HS-27A (cell line): Measurements from ENCODE around the gene EIF3F.

ENCODE experiments used
- DNase-seq: peaks from one replicate; pipeline ENCODE4 v3.0.0-alpha.2; 2012; ENCODE audit warnings: low read depth, missing footprints

Gene EIF3F, protein sequence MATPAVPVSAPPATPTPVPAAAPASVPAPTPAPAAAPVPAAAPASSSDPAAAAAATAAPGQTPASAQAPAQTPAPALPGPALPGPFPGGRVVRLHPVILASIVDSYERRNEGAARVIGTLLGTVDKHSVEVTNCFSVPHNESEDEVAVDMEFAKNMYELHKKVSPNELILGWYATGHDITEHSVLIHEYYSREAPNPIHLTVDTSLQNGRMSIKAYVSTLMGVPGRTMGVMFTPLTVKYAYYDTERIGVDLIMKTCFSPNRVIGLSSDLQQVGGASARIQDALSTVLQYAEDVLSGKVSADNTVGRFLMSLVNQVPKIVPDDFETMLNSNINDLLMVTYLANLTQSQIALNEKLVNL

GRCh38 chr11:7986768-7987559, at the start of gene EIF3F:
TSS of gene EIF3F (plus strand) at chr11:7987337. CDS start at chr11:7987353, 16 bp downstream.
- DNase-seq: peak; percentile 100

- DNase-seq: no peak
These were observed 46.0 kb upstream of the EIF3F start for GRCh38 chr11:7941146-7941545.

- DNase-seq: no peak
These were observed 45.5 kb upstream of the EIF3F start, which contains the start of gene OR10A3 for GRCh38 chr11:7941608-7942007. TSS of gene OR10A3 (minus strand) at chr11:7941708. CDS start at chr11:7939520, 2,188 bp downstream.

DNA sequence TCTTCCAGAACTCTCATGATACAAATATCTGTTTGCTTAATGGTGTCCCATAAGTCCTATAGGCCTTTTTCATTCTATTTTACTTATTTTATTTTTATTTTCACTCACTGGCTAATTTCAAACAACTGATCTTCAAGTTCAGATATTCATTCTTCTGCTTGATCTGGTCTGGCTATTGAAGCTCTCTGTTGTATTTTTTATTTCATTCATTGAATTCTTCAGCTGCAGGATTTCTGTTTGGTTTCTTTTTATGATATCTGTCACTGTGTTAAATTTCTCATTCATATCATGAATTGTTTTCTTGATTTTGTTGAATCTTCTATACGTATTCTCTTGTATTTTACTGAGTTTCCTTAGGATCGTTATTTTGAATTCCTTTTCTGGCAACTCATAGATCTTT, 43.0 kb upstream of the EIF3F start:
- DNase-seq: no peak

DNA sequence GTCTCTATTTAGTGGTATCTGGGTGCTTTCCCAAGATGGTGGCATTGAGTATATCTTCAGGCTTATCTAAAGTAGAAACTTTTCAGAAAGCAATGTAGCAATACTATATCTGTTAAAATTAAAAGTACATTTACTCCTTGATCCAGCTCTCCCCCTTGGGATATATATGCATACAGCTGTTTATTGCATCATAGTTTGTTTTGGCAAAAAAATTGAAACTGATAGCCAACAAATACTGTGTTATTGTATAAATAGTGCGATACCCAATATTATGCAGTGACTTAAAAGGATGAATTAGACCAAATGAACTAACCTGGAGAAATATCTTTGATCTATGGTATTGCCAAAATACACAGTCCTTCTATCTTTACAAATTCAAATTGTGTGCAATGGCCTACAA, 37.2 kb upstream of the EIF3F start:
- no peak for DNase-seq

DNA sequence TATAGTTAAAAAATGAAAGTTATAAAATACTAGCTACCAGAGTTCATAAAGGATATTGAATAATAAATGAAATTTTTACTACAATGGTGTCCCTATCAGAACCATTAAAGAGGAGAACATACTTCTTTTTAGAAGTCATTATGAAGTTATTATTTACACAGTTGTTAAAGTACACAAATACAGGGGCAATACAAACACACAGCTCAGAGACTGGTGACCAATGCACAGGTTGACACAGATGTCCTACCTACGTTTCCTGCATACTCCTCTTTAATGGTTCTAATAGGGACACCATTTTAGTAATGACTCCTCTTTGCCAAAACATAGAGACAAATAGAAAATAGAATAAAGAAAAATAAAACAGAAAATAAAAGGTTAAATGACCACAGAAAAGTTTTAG, 31.9 kb upstream of the EIF3F start:
- no peak for DNase-seq

GRCh38 chr11:7964261-7964660, 22.9 kb upstream of the EIF3F start:
- no peak for DNase-seq

- DNase-seq: peak; percentile 83
These were observed 22.3 kb upstream of the EIF3F start for GRCh38 chr11:7964873-7965272.

DNA sequence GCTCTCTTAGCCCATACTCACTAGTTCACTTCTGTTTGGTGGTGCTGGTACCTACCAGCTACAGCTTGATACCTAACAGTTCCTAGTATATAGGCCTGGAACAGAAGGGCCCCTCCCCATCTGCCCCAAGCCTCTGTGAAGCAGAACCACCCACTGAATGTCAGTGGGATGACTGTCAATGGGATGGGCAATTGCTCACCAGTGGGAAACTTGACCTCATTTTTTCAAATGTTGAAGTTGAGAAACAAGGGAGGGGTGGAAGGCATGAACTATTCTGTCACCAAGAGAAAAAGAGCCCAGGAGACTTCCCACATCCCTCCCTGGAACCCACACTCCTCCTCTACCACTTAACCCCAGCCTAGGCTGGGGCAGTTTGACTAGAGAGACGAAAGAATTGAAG, 21.8 kb upstream of the EIF3F start, which contains the start of gene NLRP10:
Gene NLRP10 (minus strand): TSS at position 62 of the 400 bp plus-strand sequence. CDS start 1,952 bp downstream, outside the sequence.
- DNase-seq: peak; percentile 95

DNA sequence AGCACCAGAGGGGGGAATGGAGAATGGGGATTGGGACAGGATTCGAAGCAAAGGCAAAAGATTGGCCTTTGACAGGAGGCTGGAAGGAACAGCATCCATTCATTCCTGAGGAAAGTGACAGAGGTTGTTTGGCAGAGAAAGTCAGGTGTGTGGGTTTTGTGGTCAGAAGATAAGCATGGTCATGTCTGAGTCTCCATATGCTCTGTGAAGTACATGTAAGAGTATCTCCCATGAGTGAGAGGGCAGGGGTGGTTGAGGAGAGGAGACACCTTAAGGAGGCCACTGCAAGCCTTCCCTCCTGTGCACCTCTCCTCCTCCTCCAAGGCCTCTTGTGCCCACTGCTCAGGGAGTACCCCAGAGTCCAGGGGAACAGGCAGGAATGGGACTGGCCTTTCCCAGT, 20.0 kb upstream of the EIF3F start:
- no peak for DNase-seq

DNA sequence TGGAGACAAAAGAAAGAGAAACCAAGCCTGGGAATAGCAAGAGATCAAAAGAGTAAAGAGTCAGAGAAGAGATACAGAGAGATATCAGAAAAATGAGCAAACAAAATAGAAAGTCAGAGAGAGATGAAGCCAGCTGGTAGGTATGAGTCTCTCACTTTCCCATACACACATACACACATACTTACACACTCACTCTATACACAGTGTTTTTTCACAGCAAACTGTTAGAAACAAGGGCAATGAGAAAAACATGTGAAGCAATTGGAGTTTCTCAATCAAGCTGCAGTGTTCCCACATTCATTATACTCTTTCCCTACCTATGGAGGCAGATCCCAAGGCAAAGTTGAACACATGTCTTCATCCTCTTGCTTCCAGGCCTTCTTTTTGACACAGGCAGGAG, 19.3 kb upstream of the EIF3F start:
- no peak for DNase-seq

- no peak for DNase-seq
These were observed 18.5 kb upstream of the EIF3F start for GRCh38 chr11:7968686-7969085.

- no peak for DNase-seq
These were observed 17.1 kb upstream of the EIF3F start for GRCh38 chr11:7969756-7970646.

GRCh38 chr11:7971846-7972245, 15.3 kb upstream of the EIF3F start:
- no peak for DNase-seq

- no peak for DNase-seq
These were observed 14.1 kb upstream of the EIF3F start for GRCh38 chr11:7973011-7973410.

DNA sequence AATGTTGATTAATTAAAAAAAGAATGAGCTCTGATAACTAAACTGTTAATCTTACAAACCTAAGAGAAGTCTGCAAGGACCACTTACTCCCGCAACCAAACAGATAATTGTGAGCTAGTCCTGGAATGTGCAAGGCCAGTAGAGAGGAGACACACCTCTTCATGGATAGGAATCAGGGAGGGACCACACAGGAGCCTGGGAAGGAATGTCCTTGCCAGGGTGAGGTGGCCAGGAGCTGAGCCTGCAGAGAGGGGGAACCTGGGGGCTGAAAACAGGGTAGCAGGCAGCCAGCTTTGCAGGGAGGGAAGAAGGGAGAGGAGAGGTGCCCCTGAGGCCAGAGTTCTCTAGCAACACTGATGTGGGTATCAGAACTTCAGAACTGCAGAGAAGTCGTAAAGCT, 12.5 kb upstream of the EIF3F start:
- no peak for DNase-seq

DNA sequence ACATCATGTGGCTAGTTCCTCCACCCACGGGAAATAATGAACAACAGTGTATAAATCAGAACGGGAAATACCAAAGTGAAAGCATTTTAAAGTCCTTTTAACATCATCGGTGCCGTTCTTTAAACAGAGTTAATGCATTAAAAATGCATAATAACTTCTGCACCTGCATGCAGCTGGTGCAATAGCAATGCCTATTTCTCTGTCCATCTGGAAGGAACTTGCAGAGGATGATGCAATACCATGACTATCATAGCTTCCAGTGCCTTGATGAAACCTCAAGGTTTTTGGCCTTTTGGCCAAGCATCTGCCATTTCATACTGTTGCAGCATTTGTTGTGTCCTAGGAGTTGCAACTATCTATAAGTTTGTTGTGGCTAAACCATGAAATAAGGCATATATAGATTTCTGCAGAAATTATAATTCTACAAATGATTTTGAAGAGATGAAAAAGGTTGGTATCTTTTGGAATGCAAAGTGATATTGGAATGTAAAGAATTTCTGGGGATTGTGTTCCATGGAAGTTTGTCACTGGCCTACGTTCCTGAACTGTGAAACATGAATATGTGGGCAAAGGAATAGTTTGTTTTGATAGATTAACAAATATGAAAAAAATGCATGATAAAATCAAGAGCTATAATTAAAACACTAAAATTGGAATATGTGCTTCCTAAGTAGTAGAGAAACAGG, 9.8 kb upstream of the EIF3F start:
- peak; percentile 95 for DNase-seq

DNA sequence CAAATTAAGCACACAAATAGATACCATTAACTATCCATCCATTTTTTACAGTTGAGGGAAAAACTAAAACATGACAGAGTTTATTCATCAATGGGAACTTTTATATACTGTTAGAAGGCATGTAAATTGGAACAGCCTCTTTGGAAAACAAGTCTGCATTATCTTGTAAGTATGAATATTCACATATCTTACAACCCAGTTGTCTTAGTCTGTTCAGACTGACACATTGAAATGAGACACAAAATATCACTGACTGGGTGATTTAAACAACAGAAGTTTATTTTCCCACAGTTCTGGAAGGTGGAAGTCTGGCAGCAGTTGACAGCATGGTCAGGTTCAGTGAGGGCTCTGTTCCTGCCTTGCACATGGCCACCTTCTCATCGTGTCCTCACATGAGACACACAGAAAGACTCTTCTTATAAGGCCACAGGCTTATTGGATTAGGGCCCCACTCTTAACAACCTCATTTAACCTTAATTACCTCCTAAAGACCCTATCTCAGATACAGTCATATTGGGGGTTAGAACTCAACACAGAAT, 5.4 kb upstream of the EIF3F start:
- no peak for DNase-seq

GRCh38 chr11:7982582-7983119, 4.5 kb upstream of the EIF3F start:
- no peak for DNase-seq

- DNase-seq: no peak
These were observed 3.1 kb upstream of the EIF3F start for GRCh38 chr11:7983832-7984590.
